SU-DHL-6 (cell line): ENCODE measurements around the gene EXOC6.

Source experiments
- CTCF ChIP-seq: fragments of 200-600 bp; sonication (generic); IDR thresholded peaks from one replicate; pipeline ENCODE4 v1.5.1; 2017; ENCODE audit warnings: antibody characterized with exemption, mild to moderate bottlenecking, low read length, moderate library complexity; ENCODE audit not compliant: insufficient read depth, poor library complexity, severe bottlenecking
- EZH2phosphoT487 ChIP-seq: fragments of 200-600 bp; sonication (generic), shearing (Covaris generic); conservative IDR thresholded peaks from 2 replicates; pipeline ENCODE4 v1.6.1; 2018; ENCODE audit warnings: mild to moderate bottlenecking, antibody characterized with exemption, low read length, moderate library complexity, mixed read lengths

- no peak for TF ChIP-seq CTCF
- no peak for TF ChIP-seq EZH2phosphoT487
These were observed 33.5 kb upstream of the EXOC6 start for GRCh38 chr10:92814790-92815189.
